Upper lobe of right lung (tissue), 1 donor: ENCODE results near the gene SCD5. TPM values are rescaled to one million over a fixed set of nuclear protein-coding genes. Genes with fewer than 3 reads are reported as not detected.
"Not testable (repeated sequence)": the region's sequence is repeated elsewhere in the genome, so short reads cannot be mapped to it uniquely, and the experiment has no call there.

Experiments used
- ATAC-seq: fragments of 200-7000 bp; cut with Tn5 transposase; one replicate; pipeline ENCODE4 v1.9.1; 2020; ENCODE audit warnings: mild to moderate bottlenecking, moderate library complexity
- DNase-seq: peaks from one replicate; pipeline ENCODE4 v3.0.0-alpha.2; 2020
- H3K27ac ChIP-seq: fragments of 200-600 bp; one replicate; pipeline ENCODE4 v1.8.0; 2022
- H3K27me3 ChIP-seq: fragments of 200-600 bp; one replicate; pipeline ENCODE4 v1.8.0; 2022; ENCODE audit warnings: mild to moderate bottlenecking
- H3K36me3 ChIP-seq: fragments of 200-600 bp; one replicate; pipeline ENCODE4 v1.8.0; 2022
- H3K4me1 ChIP-seq: fragments of 200-600 bp; one replicate; pipeline ENCODE4 v1.8.0; 2022
- H3K4me3 ChIP-seq: fragments of 200-600 bp; one replicate; pipeline ENCODE4 v1.8.0; 2022; ENCODE audit warnings: mild to moderate bottlenecking
- H3K9me3 ChIP-seq: fragments of 200-600 bp; one replicate; pipeline ENCODE4 v1.8.0; 2022
- intact Hi-C: fragments of 100-400 bp; cut with DNase I; formaldehyde crosslinking; loops from one replicate; pipeline ENCODE4 v1.11.0; 2022
- total RNA-seq: library from RNA; stranded (reverse); fragmentation: NEBNext Ultra II Directional; extraction: Animal tissue kit (Norgen Biotek cat#: 25700); gene quantifications from one replicate; pipeline ENCODE4 v1.2.1, GENCODE V29; 2021
- TF ChIP-seq, protein P1 (sequence below): fragments of 200-600 bp; IDR thresholded peaks from one replicate; pipeline ENCODE4 v1.8.0; 2022; ENCODE audit warnings: antibody characterized with exemption
- donor health status: DM: no; HTN: yes; CAD: no; lungs with severe emphysema.

SCD5 gene
- total RNA-seq, 1 donor from 2014 or later = 20.6 TPM

DNA sequence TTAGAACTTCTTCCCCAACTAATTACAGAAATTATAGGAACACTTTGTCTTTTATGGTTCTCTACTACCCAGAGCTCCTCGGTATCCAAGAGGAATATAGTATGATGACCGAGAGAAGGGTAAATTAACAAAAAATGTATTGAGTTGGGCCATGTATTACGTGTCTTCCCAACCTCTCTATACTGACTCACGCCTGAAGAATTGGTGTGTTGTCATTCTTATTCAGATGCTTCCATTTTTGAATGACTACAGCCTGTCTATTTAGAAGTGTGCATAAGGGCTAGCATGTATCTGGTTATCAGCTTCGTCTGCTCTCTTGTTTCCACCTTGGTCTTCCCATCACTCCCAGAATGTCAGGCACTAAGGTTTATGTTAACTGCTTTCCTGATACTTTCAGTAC lies 24.5 kb upstream of the SCD5 start:
- Histone ChIP-seq H3K27ac (no peak overlapping the region), H3K4me1 (no peaks in the 10 kb centered on the region), H3K36me3 (peaks cover 100% of the 10 kb centered on the region), H3K27me3 (no peaks in the 10 kb centered on the region), H3K9me3 (no peaks in the 10 kb centered on the region), H3K4me3 (no peak overlapping the region)
- intact Hi-C loops = no loop called here
- ATAC-seq (no peak), DNase-seq (no peak)
- TF ChIP-seq, protein P1, sequence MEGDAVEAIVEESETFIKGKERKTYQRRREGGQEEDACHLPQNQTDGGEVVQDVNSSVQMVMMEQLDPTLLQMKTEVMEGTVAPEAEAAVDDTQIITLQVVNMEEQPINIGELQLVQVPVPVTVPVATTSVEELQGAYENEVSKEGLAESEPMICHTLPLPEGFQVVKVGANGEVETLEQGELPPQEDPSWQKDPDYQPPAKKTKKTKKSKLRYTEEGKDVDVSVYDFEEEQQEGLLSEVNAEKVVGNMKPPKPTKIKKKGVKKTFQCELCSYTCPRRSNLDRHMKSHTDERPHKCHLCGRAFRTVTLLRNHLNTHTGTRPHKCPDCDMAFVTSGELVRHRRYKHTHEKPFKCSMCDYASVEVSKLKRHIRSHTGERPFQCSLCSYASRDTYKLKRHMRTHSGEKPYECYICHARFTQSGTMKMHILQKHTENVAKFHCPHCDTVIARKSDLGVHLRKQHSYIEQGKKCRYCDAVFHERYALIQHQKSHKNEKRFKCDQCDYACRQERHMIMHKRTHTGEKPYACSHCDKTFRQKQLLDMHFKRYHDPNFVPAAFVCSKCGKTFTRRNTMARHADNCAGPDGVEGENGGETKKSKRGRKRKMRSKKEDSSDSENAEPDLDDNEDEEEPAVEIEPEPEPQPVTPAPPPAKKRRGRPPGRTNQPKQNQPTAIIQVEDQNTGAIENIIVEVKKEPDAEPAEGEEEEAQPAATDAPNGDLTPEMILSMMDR = no peak

DNA sequence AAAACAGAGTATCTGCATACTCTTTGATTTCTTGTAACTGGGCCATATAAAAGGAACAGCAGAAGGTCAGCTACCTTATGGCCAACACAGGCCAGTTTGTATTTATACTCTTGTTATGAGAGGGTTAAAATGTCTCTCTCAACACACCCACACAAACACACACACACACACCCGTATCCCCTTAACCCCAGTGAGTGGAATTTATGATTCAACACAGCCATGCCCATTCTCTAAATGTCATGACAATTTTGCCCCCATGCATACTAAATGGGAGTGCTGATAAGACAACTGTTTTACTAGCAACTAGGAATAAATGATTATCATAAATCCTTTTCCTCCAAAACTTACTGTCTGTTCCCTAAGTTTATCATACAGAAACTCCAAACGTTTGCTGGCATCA lies 22.1 kb upstream of the SCD5 start:
- no peaks in the 10 kb centered on the region for H3K27me3 ChIP-seq
- TF ChIP-seq, protein P1 = no peak
- intact Hi-C loops = no loop called here
- no peak overlapping the region for H3K4me3 ChIP-seq
- no peak for DNase-seq
- H3K9me3 ChIP-seq = no peaks in the 10 kb centered on the region
- H3K4me1 ChIP-seq = no peaks in the 10 kb centered on the region
- H3K36me3 ChIP-seq = peaks cover 93% of the 10 kb centered on the region
- ATAC-seq = no peak
- H3K27ac ChIP-seq = no peak overlapping the region

DNA sequence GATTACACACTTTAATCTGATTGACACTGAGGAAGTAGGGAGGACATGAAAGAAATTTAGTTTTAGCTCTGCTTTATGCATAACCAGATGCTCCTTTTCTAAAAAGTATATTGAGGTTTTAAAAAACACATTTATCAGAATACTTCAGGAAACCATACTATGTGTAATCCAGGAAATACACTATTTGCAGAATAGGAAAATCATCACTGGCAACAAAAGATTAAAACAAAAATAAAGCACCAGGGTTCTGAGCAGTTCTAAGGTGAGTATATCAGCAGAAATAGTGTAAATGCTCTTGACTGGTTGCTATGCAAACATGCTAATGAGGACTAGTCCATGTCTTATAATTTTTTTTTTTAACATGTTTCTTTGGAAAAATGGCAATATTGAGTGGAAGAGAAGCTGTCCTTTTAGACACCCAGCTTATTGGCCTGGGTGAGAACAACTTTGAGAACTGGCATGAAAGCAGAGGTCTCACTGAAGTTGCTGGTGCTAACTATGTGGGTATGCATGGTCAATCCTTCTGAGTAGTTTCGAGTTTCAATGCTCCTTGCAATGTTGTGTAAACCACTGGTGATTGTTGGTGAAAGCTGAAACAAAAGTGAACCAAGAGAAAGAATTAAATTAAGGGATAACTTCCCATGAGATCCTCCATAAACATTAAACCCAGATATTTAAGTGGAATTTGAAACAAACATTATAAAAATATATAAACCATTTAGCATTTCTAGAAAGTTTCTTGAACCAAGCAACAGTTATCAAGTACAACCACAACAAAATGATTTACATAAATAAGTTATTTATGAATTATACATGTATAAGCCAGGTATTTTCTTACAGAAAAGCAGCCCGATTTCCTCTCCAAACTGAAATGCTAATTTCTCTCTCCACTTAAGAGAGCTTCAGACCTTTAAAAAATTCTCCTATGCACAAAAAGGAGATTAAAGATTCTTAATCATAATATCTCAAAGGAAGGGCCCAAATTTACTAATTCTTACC lies 20.4 kb upstream of the SCD5 start:
- no peak overlapping the region for H3K27ac ChIP-seq
- H3K36me3 ChIP-seq = peaks cover 75% of the 10 kb centered on the region
- ATAC-seq (no peak), DNase-seq (no peak)
- TF ChIP-seq, protein P1 = no peak
- no peaks in the 10 kb centered on the region for H3K27me3 ChIP-seq
- no peaks in the 10 kb centered on the region for H3K9me3 ChIP-seq
- no peaks in the 10 kb centered on the region for H3K4me1 ChIP-seq
- no peak overlapping the region for H3K4me3 ChIP-seq
- intact Hi-C loops = no loop called here

DNA sequence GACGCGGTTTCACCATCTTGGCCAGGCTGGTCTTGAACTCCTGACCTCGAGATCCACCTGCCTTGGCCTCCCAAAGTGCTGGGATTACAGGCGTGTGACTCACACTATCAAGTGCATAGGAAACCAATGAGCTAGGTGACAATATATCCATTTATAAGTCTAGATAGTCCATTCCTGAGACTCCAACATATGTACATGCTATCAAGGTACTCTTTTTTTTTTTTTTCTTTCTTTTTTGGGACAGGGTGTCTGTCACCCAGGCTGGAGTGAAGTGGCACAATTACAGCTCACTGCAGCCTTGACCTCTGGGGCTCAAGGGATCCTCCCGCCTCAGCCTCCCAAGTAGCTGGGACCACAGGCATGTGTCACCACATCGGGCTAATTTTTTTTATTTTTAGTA lies 18.3 kb upstream of the SCD5 start:
- DNase-seq, intact Hi-C loops, ATAC-seq, H3K27me3 ChIP-seq, H3K27ac ChIP-seq, H3K9me3 ChIP-seq, H3K4me1 ChIP-seq, H3K4me3 ChIP-seq: not testable (repeated sequence)
- H3K36me3 ChIP-seq = peaks cover 54% of the 10 kb centered on the region

DNA sequence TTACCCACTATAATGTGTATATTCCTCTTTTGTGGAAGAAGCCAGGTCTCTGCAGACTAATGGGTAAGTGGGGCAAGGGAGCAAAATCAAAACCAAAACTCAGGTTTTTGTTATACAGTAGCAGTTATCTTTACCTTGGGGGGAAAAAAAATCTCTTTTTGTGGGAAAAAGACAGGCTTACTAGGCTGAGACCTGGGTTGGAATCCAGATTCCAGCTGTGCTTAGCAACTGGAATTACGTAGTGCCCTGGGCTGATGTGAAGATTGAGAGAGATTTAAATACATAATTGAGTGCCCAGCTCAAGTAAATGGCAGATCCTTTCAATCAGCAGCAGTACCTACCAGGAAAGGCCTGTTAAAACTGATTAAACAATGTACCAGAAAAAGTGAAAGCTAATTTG lies 15.4 kb upstream of the SCD5 start:
- TF ChIP-seq, protein P1 = no peak
- intact Hi-C loops = no loop called here
- no peak overlapping the region for H3K27ac ChIP-seq
- no peaks in the 10 kb centered on the region for H3K27me3 ChIP-seq
- H3K9me3 ChIP-seq = no peaks in the 10 kb centered on the region
- DNase-seq = no peak
- H3K36me3 ChIP-seq = peaks cover 26% of the 10 kb centered on the region
- no peak for ATAC-seq
- no peak overlapping the region for H3K4me3 ChIP-seq
- peaks cover 5% of the 10 kb centered on the region for H3K4me1 ChIP-seq

DNA sequence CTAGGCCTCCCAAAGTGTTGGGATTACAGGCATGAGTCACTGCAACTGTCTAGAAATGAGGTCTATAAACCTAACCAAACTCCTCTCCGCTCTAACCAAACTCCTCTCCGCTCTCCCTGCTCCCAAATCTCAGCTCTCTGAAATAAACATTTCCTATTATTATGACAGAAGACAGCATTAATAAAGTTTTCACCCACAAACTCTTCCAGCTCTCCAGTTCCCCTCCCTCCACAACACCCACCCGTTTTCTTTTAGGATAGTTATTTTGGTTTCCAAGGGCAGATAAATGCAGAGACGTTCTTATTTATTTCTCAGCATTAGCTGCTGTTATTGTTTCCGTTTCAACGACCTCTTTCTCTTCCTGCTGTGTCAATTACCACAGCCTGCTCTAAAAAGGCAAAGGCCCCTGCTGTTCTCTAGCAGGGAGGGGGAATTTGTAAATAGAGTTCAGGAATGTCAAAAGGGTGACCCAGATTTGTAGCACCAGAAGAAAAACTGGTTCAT lies 13.3 kb upstream of the SCD5 start:
- Histone ChIP-seq H3K27me3 (no peaks in the 10 kb centered on the region), H3K4me1 (peaks cover 5% of the 10 kb centered on the region), H3K9me3 (no peaks in the 10 kb centered on the region), H3K4me3 (no peak overlapping the region), H3K27ac (no peak overlapping the region), H3K36me3 (peaks cover 5% of the 10 kb centered on the region)
- ATAC-seq (peak; percentile 63), DNase-seq (no peak)
- TF ChIP-seq, protein P1 = no peak
- intact Hi-C loops = no loop called here
